Activated naive CD4-positive, alpha-beta T cell treated with anti-CD3 and anti-CD28 coated beads for 36 hours (primary cell): Measurements from ENCODE around the gene GRK5. TPM values are rescaled to one million over a fixed set of nuclear protein-coding genes. Genes with fewer than 3 reads are reported as not detected.
A peak's percentile ranks its signal among the peaks of the same experiment; 100 is the strongest.
"Not testable (repeated sequence)": the region's sequence is repeated elsewhere in the genome, so short reads cannot be mapped to it uniquely, and the experiment has no call there.

Experiments
- CTCF ChIA-PET: fragments of 350-600 bp; sonication (Branson Sonifier 250); formaldehyde crosslinking; loops from one replicate; lab custom pipeline; 2021; ENCODE audit warnings: antibody characterized with exemption; lab: Charles Lee
- DNase-seq: peaks from one replicate; pipeline ENCODE4 v3.0.0-alpha.2; 2020
- H3K27ac Mint-ChIP-seq: one replicate; pipeline ENCODE4 v1.8.0; 2021; ENCODE audit warnings: mild to moderate bottlenecking, mixed read lengths
- H3K27me3 Mint-ChIP-seq: one replicate; pipeline ENCODE4 v1.8.0; 2021; ENCODE audit warnings: low read depth, mixed read lengths
- H3K36me3 Mint-ChIP-seq: one replicate; pipeline ENCODE4 v1.8.0; 2021; ENCODE audit warnings: low read depth, mixed read lengths
- H3K4me1 Mint-ChIP-seq: one replicate; pipeline ENCODE4 v1.8.0; 2021; ENCODE audit warnings: low read depth, mixed read lengths
- H3K4me3 Mint-ChIP-seq: one replicate; pipeline ENCODE4 v1.8.0; 2021; ENCODE audit warnings: mild to moderate bottlenecking, moderate library complexity, mixed read lengths
- H3K9me3 Mint-ChIP-seq: one replicate; pipeline ENCODE4 v1.8.0; 2021; ENCODE audit warnings: mixed read lengths
- intact Hi-C: fragments of 100-400 bp; cut with micrococcal nuclease; formaldehyde crosslinking; loops from one replicate; pipeline ENCODE4 v1.15.1; 2023
- total RNA-seq, 2 experiments: library from RNA; stranded (reverse); gene quantifications; one replicate each; pipeline ENCODE4 v1.2.3, GENCODE V29; 2021

Gene GRK5
- total RNA-seq, 2 experiments from 2014 or later, result 27.1 to 29.7 TPM

DNA sequence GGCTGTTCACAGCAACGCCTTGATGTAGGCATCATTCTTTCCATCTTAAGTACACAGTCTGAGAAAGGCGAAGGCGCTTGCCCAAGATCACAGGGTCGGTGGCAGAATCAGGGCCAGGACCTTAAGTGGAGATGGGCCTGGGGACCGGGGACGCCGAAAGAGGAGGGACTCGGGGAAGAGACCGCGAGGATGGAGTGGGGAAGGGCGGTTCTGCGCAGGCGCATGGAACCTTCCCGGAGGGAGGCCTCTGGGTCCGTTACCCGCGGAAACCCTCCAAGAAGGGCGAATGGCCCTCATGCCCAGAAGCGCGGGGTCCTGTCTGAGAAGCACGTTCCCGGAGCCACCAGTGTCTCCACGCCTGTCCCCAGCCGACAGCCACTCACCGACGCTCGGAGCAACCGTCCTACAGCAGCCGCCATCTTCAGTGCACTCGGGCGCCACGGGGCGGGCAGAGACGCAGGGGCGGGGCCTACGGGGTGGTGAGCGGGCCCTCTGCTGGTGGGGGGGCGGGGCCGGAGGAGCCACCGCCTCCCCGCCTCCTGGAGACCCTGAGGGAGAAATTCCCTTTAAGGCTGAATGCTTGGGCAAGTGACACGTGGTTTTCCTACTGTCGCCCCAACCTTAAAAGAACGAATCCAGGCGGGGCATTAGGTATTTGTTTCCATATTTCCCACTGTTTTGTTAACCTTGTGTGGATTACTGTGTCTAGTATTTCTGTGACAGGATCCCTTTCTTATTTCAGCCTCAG lies 28.8 kb upstream of the GRK5 start, which contains the start of gene PRDX3:
Gene PRDX3, minus strand, starts transcription at position 441 of the 748 bp plus-strand sequence. Its CDS starts 22 bp downstream, at position 419.
- Mint-ChIP-seq H3K9me3 (no peaks in the 10 kb centered on the region), H3K27ac (peak within 1 kb of the TSS; percentile 95), H3K4me1 (peaks cover 42% of the 10 kb centered on the region), H3K36me3 (peaks cover 15% of the 10 kb centered on the region), H3K27me3 (no peaks in the 10 kb centered on the region), H3K4me3 (peak within 1 kb of the TSS; percentile 93)
- DNase-seq, result peak; percentile 96
- CTCF ChIA-PET, result interaction anchor here (0.9 kb wide), 1 partner anchor 28 kb away, joined by 4 read pairs; the partner anchor contains the start of gene GRK5
- intact Hi-C loops, result loop anchor here (1.0 to 5.0 kb wide), 9 partner anchors 13 to 441 kb away; partner anchors contain the start of genes EIF3A and SFXN4

DNA sequence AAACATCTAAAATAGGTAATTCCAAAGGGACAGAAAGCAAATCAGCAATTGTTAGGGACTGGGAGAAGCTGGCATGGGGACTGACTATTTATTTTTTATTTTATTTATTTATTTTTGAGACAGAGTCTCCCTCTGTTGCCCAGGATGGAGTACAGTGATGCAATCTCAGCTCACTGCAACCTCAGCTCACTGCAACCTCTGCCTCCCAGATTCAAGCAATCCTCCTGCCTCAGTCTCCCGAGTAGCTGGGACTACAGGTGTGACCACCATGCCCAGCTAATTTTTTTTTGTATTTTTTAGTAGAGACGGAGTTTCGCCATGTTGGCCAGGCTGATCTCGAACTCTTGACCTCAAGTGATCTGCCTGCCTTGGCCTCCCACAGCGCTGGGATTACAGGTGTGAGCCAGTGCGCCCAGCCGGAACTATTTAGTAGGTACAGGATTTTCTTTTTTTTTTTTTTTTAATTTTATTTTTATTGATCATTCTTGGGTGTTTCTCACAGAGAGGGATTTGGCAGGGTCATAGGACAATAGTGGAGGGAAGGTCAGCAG lies 26.4 kb upstream of the GRK5 start:
- H3K27me3 Mint-ChIP-seq, intact Hi-C loops, H3K4me3 Mint-ChIP-seq, DNase-seq, H3K9me3 Mint-ChIP-seq, H3K27ac Mint-ChIP-seq, H3K36me3 Mint-ChIP-seq: not testable (repeated sequence)
- CTCF ChIA-PET, result interaction anchor here (0.6 to 1.4 kb wide), 3 partner anchors 8 to 18 kb away, joined by 3 to 8 read pairs (median 3); no protein-coding TSS in a partner anchor
- peaks cover 44% of the 10 kb centered on the region for H3K4me1 Mint-ChIP-seq

DNA sequence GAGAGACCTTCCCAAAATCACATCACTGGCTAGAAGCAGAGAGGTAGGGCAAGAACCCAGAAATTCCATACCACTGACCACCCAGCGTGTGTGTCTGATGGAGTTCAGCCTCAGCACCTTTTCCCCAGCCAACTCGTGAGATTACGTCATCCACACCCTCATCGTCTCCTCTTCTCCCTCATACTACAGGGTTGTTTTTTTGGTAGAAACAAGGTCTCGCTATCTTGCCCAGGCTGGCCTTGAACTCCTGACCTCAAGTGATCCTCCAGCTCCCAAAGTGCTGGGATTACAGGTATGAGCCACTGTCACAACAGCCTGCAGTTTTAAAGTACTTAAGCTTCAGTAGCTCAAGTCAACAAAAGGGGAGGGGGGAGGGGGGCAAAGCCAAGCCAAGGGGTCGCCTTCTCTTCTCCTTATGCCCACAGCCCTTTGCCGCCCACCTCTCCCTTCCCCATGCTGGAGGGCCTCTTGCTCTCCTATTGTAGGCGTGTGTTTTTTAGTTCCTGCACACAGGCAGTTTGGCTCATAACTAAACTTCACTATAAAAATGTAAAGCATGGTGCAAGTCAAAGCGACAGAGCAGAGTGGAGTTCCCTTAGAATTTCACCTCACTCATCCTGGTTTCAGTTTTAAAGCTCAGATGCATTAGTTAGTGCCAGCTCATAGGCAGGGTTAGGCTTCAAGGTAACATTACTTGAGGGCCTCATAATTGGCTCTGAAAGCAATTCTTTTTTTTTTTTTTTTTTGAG lies 23.5 kb upstream of the GRK5 start:
- H3K36me3 Mint-ChIP-seq, result no peaks in the 10 kb centered on the region
- peaks cover 22% of the 10 kb centered on the region for H3K4me1 Mint-ChIP-seq
- DNase-seq, result peak; percentile 50
- peak overlapping the region; percentile 74 for H3K27ac Mint-ChIP-seq
- CTCF ChIA-PET, result interaction anchor here (0.6 to 1.2 kb wide), 6 partner anchors 15 to 306 kb away, joined by 3 to 5 read pairs (median 4); no protein-coding TSS in a partner anchor
- intact Hi-C loops, result loop anchor here (1.0 kb wide), 1 partner anchor 14 kb away; no protein-coding TSS in a partner anchor
- H3K27me3 Mint-ChIP-seq, result no peaks in the 10 kb centered on the region
- no peaks in the 10 kb centered on the region for H3K9me3 Mint-ChIP-seq
- H3K4me3 Mint-ChIP-seq, result no peak overlapping the region

DNA sequence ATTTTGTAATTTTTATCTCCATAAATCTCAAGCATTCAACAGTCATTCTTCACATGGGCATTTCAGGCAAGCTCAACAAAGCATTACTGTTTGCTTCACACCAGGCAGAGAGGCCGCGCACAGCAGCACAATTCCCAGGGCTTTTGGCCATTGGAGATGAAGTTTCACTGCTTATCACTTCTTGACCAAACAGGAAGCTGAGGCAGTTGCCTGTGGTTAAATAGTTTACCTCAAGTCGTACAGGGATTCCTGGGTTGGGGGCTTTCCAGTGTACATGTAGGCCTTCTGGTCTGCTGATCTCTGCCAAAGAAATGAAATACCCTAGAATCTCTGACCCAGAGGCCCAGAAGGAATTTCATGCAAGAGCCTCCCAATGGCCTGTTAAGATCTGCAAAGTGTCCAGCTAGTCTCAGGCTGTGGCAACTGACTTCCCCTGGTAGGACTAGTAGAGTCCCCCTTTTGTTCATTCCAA lies 17.5 kb upstream of the GRK5 start:
- peaks cover 16% of the 10 kb centered on the region for H3K4me1 Mint-ChIP-seq
- H3K9me3 Mint-ChIP-seq, result no peaks in the 10 kb centered on the region
- no peak overlapping the region for H3K4me3 Mint-ChIP-seq
- peak; percentile 26 for DNase-seq
- H3K27me3 Mint-ChIP-seq, result no peaks in the 10 kb centered on the region
- CTCF ChIA-PET, result interaction anchor here (0.5 to 3.1 kb wide), 7 partner anchors 9 to 256 kb away, joined by 3 to 27 read pairs (median 3); partner anchors contain the start of gene GRK5
- no peak overlapping the region for H3K27ac Mint-ChIP-seq
- intact Hi-C loops, result loop anchor here (10.0 kb wide), 1 partner anchor 665 kb away; no protein-coding TSS in a partner anchor
- H3K36me3 Mint-ChIP-seq, result no peaks in the 10 kb centered on the region

DNA sequence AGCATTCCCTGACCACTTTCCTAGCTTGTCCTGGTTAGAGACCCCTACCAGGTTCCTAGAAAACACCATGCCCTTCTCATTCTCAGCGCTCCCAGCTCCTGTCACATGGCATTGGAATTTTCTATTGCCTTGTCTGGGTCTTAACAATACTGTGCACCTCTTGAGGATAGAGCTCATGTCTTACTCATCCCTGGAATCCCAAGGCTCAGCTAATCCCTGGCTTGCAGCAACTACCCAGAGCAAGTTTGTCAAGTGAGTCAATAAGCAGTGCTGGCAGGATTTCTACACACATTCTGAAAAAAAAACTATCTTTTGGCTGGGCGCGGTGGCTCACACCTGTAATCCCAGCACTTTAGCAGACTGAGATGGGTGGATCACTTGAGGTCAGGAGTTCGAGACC lies 17.0 kb upstream of the GRK5 start:
- intact Hi-C loops, result loop anchor here (10.0 kb wide), 1 partner anchor 664 kb away; no protein-coding TSS in a partner anchor
- DNase-seq, result no peak
- Mint-ChIP-seq H3K4me3 (no peak overlapping the region), H3K9me3 (no peaks in the 10 kb centered on the region), H3K36me3 (no peaks in the 10 kb centered on the region), H3K27me3 (no peaks in the 10 kb centered on the region), H3K4me1 (peaks cover 16% of the 10 kb centered on the region), H3K27ac (no peak overlapping the region)
- CTCF ChIA-PET, result interaction anchor here (0.5 to 3.1 kb wide), 10 partner anchors 9 to 277 kb away, joined by 3 to 27 read pairs (median 3); partner anchors contain the start of gene GRK5

DNA sequence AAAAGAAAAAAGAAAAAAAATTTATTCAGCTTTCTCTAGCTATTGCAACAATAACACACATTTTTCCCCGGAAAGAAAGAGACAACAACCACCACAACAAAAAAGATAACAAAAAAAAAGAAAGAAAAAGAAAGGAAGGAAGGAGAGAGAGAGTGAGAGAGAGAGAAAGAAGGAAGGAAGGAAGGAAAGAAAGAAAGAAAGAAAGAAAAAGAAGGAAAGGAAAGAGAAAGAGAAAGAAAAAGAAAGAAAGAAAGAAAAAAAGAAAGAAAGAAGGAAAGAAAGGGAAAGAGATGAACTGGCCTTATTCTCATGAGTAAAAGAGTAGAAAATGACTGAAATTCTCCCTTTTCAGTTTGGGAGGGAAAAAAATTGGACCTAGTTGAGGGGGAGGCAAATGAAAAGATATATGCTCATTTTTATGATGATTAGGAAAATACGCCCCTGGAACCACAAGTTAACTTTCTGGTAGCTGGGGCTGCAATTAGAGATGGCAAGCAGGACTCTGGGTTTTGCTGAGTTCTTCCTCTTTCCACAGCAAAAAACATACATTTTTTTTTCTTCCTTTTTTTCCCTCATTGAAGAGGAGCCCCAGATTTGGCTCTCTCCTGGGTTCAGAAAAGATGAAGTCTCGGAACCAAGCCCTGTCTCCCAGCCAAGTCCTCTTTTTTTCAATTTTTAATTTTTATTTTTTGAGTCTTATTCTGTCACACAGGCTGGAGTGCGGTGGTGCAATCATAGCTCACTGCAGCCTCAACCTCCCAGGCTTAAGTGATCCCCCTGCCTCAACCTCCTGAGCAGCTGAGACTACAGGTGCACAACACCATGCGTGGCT lies 16.2 kb upstream of the GRK5 start:
- CTCF ChIA-PET, result interaction anchor here (0.5 to 3.1 kb wide), 5 partner anchors 8 to 341 kb away, joined by 3 to 27 read pairs (median 3); partner anchors contain the start of gene GRK5
- DNase-seq, result no peak
- no peak overlapping the region for H3K27ac Mint-ChIP-seq
- no peaks in the 10 kb centered on the region for H3K36me3 Mint-ChIP-seq
- H3K9me3 Mint-ChIP-seq, result no peaks in the 10 kb centered on the region
- H3K4me3 Mint-ChIP-seq, result no peak overlapping the region
- H3K27me3 Mint-ChIP-seq, result no peaks in the 10 kb centered on the region
- intact Hi-C loops, result loop anchor here (10.0 kb wide), 1 partner anchor 664 kb away; no protein-coding TSS in a partner anchor
- H3K4me1 Mint-ChIP-seq, result peaks cover 16% of the 10 kb centered on the region

DNA sequence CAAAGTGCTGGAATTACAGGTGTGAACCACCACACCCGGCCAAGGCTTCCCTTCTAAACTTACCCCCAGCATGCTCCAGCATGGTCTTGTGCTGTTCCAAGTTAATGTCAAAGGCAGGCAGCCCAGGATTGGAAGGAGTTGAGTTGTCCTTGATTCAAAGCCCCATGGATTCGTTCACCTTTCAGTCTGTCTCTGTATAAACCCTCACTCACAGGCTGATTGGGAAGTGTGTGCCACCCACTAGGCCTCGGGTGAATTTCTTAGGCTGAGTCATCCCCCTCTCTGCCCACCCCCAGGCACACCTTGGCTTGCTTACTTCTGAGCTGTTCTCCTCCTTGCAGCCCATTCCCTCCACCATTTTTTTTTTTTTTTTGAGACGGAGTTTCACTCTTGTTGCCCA lies 15.5 kb upstream of the GRK5 start:
- H3K36me3 Mint-ChIP-seq, result no peaks in the 10 kb centered on the region
- CTCF ChIA-PET, result interaction anchor here (0.5 to 1.2 kb wide), 2 partner anchors 10 to 342 kb away, joined by 3 read pairs; no protein-coding TSS in a partner anchor
- peak; percentile 39 for DNase-seq
- H3K9me3 Mint-ChIP-seq, result no peaks in the 10 kb centered on the region
- H3K27ac Mint-ChIP-seq, result no peak overlapping the region
- H3K27me3 Mint-ChIP-seq, result no peaks in the 10 kb centered on the region
- no peak overlapping the region for H3K4me3 Mint-ChIP-seq
- peaks cover 16% of the 10 kb centered on the region for H3K4me1 Mint-ChIP-seq
- intact Hi-C loops, result loop anchor here (10.0 kb wide), 1 partner anchor 663 kb away; no protein-coding TSS in a partner anchor

DNA sequence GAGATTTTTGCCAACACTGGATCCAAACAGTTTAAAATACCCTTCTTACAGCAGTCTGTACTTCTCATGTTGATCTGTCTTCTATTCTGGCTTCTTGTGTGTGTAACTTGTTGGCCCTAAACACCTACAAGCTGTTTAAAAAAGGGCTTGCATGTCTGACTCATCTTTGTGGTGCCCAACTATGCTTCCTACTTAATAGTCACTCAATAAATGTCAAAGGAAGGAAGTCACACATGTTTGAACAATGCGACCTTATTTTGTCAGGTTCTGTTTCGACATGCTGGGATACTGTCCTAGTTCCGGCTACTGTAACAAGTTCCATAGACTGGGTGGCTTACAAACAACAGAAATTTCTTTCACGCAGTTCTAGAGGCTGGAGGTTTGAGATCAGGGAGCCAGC lies 9.4 kb upstream of the GRK5 start:
- intact Hi-C loops, result loop anchor here (1.0 to 10.0 kb wide), 5 partner anchors 14 to 657 kb away; partner anchors contain the start of gene TIAL1
- CTCF ChIA-PET, result interaction anchor here (0.7 to 3.7 kb wide), 19 partner anchors 8 to 345 kb away, joined by 3 to 67 read pairs (median 5); partner anchors contain the start of genes RGS10 and SFXN4
- no peak for DNase-seq
- Mint-ChIP-seq H3K36me3 (no peaks in the 10 kb centered on the region), H3K27ac (no peak overlapping the region), H3K4me1 (peaks cover 15% of the 10 kb centered on the region), H3K9me3 (no peaks in the 10 kb centered on the region), H3K27me3 (no peaks in the 10 kb centered on the region), H3K4me3 (no peak overlapping the region)

DNA sequence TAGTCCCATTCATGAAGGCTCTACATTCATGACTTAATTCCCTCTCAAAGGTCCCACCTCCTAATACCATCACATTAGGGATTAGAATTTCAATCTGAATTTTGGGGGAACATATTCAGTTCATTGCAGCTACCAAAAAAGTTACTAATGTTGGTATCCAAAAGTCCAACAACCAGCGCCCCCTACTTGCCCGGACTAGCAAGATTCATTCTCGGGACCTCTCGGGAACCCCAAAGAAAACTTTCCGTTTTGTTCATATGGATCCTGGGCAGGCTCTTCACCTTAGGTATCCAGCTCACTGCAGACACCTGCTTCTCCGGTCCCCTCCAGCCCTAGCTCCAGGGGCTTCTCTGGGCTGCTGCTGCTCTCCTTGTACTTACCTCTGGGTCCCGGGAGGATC lies 8.9 kb upstream of the GRK5 start:
- CTCF ChIA-PET, result interaction anchor here (0.7 to 3.7 kb wide), 29 partner anchors 8 to 345 kb away, joined by 3 to 67 read pairs (median 5); partner anchors contain the start of genes RGS10 and SFXN4
- Mint-ChIP-seq H3K27ac (no peak overlapping the region), H3K36me3 (no peaks in the 10 kb centered on the region), H3K4me1 (peaks cover 15% of the 10 kb centered on the region), H3K27me3 (no peaks in the 10 kb centered on the region), H3K4me3 (no peak overlapping the region), H3K9me3 (no peaks in the 10 kb centered on the region)
- intact Hi-C loops, result loop anchor here (1.0 to 10.0 kb wide), 5 partner anchors 14 to 656 kb away; partner anchors contain the start of gene TIAL1
- peak; percentile 78 for DNase-seq

DNA sequence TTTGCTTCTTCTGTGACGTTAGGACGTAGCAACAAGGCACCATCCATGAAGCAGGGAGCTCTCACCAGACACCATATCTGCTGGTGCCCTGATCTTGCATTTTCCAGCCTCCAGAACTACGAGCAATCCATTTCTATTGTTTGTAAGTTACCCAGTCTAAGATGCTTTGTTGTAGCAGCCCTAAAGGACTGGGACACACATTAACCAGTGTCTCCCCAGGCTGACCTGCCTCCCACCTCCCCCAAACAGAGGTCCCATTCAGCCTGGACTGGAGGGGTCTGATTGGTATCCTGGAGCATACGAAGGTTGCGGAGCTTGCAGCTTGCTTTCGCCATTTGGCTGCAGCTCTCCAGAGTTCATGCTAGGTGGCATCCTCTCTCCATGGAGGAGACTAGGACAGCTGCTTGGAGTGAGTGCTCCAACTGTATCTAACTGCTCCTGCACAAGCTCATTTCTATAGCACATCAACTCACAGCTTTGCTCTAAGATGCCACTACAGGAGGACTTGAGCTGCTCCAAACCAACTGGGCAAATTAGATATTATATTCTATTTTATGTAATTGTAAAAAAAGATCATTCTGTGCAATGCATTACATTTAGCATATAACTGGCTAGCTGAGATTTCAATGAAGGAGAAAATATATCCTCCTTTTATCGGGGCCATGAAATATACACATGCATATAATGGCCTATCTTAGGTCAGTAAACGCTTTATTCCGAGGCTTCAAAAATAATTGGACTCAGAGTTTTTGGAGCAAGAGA lies 8.0 kb upstream of the GRK5 start:
- H3K27ac Mint-ChIP-seq, result no peak overlapping the region
- no peak overlapping the region for H3K4me3 Mint-ChIP-seq
- no peaks in the 10 kb centered on the region for H3K27me3 Mint-ChIP-seq
- intact Hi-C loops, result loop anchor here (1.0 to 10.0 kb wide), 7 partner anchors 119 to 655 kb away; partner anchors contain the start of genes EIF3A and TIAL1
- H3K9me3 Mint-ChIP-seq, result no peaks in the 10 kb centered on the region
- peak; percentile 71 for DNase-seq
- CTCF ChIA-PET, result interaction anchor here (0.5 to 3.7 kb wide), 52 partner anchors 7 to 451 kb away, joined by 3 to 67 read pairs (median 4); partner anchors contain the start of gene RGS10
- no peaks in the 10 kb centered on the region for H3K36me3 Mint-ChIP-seq
- H3K4me1 Mint-ChIP-seq, result peaks cover 15% of the 10 kb centered on the region
